22Rv1 (cell line): ENCODE results near the gene ACBD5.

Experiments
- H3K27ac ChIP-seq: fragments of 450-650 bp; 2 replicates; pipeline ENCODE4 v1.5.1; 2017
- CTCF ChIP-seq: fragments of 450-650 bp; IDR thresholded peaks from 2 replicates; pipeline ENCODE4 v1.5.1; 2017; ENCODE audit warnings: mild to moderate bottlenecking
- ZFX ChIP-seq: fragments of 450-650 bp; IDR thresholded peaks from 2 replicates; pipeline ENCODE4 v1.6.1; 2017; ENCODE audit warnings: antibody characterized with exemption, borderline replicate concordance

Gene ACBD5

GRCh38 chr10:27197980-27198620 lies 42.5 kb downstream of the ACBD5 start:
- no peak overlapping the region for H3K27ac ChIP-seq
- TF ChIP-seq CTCF (no peak), ZFX (no peak)

DNA sequence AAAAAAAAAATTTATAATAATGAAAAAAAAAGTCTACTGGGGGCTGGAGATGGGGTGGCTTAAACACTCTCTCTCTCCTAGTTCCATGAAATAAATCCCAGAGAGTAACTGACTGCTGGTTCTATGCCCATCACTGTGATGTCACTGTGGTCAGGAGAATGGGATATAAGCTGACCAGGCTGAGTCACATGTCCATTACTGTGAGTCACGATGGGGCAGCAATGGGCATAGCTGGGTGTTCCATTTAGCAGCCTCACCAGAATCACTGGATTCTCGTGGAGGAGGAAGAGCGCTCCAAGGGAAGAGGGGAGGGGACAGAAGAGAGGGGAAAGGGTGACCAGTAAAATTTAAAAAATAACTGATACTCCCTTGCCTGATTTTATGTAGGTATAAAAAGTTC lies 48.3 kb downstream of the ACBD5 start:
- TF ChIP-seq CTCF (no peak), ZFX (no peak)
- no peak overlapping the region for H3K27ac ChIP-seq

GRCh38 chr10:27190508-27190907 lies 50.1 kb downstream of the ACBD5 start:
- H3K27ac ChIP-seq = no peak overlapping the region
- TF ChIP-seq ZFX = no peak
- TF ChIP-seq CTCF = no peak

- TF ChIP-seq ZFX (no peak), CTCF (no peak)
- no peak overlapping the region for H3K27ac ChIP-seq
These were observed 51.7 kb downstream of the ACBD5 start for GRCh38 chr10:27188897-27189296.

DNA sequence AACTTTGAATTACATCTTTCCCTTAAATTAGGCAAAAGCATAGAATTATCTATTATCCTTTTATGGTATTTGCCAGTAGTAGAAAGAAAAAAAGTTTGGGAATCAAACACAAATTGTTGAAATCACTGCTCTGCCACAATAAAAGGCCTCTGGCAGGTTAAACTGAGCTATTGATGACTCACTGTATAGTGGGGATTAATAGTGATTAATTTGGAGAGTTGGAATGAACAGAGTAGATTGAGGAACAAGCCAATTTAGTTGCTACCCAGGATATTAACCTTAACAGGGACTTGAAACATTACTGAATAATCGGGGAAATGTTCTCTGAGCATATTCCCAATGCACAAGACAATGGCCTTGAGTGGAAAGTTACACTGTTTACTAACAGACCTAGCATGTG lies 52.3 kb downstream of the ACBD5 start:
- TF ChIP-seq ZFX (no peak), CTCF (no peak)
- no peak overlapping the region for H3K27ac ChIP-seq

- no peak overlapping the region for H3K27ac ChIP-seq
- no peak for TF ChIP-seq CTCF
- TF ChIP-seq ZFX = no peak
These were observed 70.7 kb downstream of the ACBD5 start for GRCh38 chr10:27169849-27170248.

DNA sequence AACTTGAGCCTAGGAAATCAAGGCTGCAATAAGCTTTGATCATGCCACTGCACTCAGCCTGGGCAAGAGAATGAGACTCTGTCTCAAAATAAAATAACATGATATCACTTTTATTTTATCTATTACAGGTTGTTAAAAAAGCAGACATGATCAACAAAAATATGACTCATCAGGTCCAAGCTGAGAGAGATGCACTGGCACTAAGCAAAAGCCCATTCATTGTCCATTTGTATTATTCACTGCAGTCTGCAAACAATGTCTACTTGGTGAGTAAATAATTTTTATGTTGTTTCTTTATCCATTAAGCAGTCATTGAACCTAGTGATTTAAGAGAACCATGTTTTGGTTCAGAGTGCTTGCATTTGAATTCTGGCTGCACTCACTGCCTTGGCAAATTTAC lies 82.2 kb downstream of the ACBD5 start:
- no peak overlapping the region for H3K27ac ChIP-seq
- no peak for TF ChIP-seq ZFX
- no peak for TF ChIP-seq CTCF
